Kidney (tissue), 14 donors: ENCODE data around the gene ACRBP. TPM values are rescaled to one million over a fixed set of nuclear protein-coding genes. Genes with fewer than 3 reads are reported as not detected.
A peak's percentile ranks its signal among the peaks of the same experiment; 100 is the strongest.

ENCODE experiments used
- DNase-seq, 5 donors: peaks; one replicate each; pipeline ENCODE4 v3.0.0-alpha.2; 2013 to 2020
- FAIRE-seq: peaks from 2 replicates; lab custom pipeline; 2012; peaks lifted over from hg19 to GRCh38; lab: Jason Lieb, UNC
- H3K27ac ChIP-seq, 2 donors: one replicate each; pipeline ENCODE4 v1.7.0; 2013; ENCODE audit warnings: low read depth in 2 of 2, low read length in 2 of 2, inconsistent platforms in 1 of 2
- H3K27me3 ChIP-seq: one replicate; pipeline ENCODE4 v1.7.1; 2013; ENCODE audit warnings: low read length, inconsistent platforms; ENCODE audit not compliant: control insufficient read depth, insufficient read depth
- H3K36me3 ChIP-seq, 3 donors: one replicate each; pipeline versions ENCODE4 v1.7.0 to v1.7.1; 2013; ENCODE audit warnings: low read length in 3 of 3, control low read depth in 1 of 3, inconsistent platforms in 1 of 3; ENCODE audit not compliant: insufficient read depth in 3 of 3, control insufficient read depth in 2 of 3
- H3K4me1 ChIP-seq, 3 donors: one replicate each; pipeline versions ENCODE4 v1.7.0 to v1.7.1; 2013; ENCODE audit warnings: low read length in 3 of 3, inconsistent platforms in 1 of 3, low read depth in 1 of 3; ENCODE audit not compliant: control insufficient read depth in 2 of 3, insufficient read depth in 2 of 3
- H3K4me3 ChIP-seq, 3 donors: one replicate each; pipeline versions ENCODE4 v1.7.0 to v1.8.1; 2013; ENCODE audit warnings: low read length in 3 of 3, control low read depth in 1 of 3, inconsistent platforms in 1 of 3
- H3K9ac ChIP-seq, 3 donors: one replicate each; pipeline versions ENCODE4 v1.7.0 to v1.7.1; 2013; ENCODE audit warnings: low read length in 3 of 3, control low read depth in 1 of 3, inconsistent platforms in 1 of 3
- H3K9me3 ChIP-seq, 3 donors: one replicate each; pipeline versions ENCODE4 v1.7.0 to v1.7.1; 2013; ENCODE audit warnings: low read length in 3 of 3, control low read depth in 1 of 3, inconsistent platforms in 1 of 3; ENCODE audit not compliant: control insufficient read depth in 2 of 3, insufficient read depth in 1 of 3
- intact Hi-C: fragments of 100-400 bp; cut with DNase I; formaldehyde crosslinking; loops from one replicate; pipeline ENCODE4 v1.11.1; 2022
- polyA plus RNA-seq: library from polyadenylated mRNA; stranded (reverse); fragments of 350-450 nt; fragmentation: Illumina TruSeq; extraction: RNeasy Lipid Tissue Mini Kit (QIAGEN cat#74804); gene quantifications from one replicate; pipeline ENCODE4 v1.2.3, GENCODE V29; 2014; ENCODE audit warnings: low read depth, low replicate concordance; ENCODE audit not compliant: insufficient read depth
- total RNA-seq: library from RNA; stranded (reverse); fragmentation: NEBNext Ultra II Directional; extraction: Animal tissue kit (Norgen Biotek cat#: 25700); gene quantifications from one replicate; pipeline ENCODE4 v1.2.1, GENCODE V29; 2021
- TF ChIP-seq, protein P1 (sequence below): IDR thresholded peaks from 3 replicates; pipeline ENCODE4 v1.5.1; 2012; ENCODE audit warnings: mild to moderate bottlenecking, moderate library complexity, borderline replicate concordance; ENCODE audit not compliant: insufficient read depth; ENCODE audit errors: extremely low read depth
- donor health status: control.
- donor health status: control.
- donor health status: control.
- donor health status: control.
- donor health status: control.
- donor health status: DM: yes; HTN: yes; CAD: no.
- donor health status: Normal renal cell carcinoma (clear cell type).

Gene ACRBP
- total and polyA plus RNA-seq, 2 donors from 2014 or later, result 2.1 to 3.4 TPM

DNA sequence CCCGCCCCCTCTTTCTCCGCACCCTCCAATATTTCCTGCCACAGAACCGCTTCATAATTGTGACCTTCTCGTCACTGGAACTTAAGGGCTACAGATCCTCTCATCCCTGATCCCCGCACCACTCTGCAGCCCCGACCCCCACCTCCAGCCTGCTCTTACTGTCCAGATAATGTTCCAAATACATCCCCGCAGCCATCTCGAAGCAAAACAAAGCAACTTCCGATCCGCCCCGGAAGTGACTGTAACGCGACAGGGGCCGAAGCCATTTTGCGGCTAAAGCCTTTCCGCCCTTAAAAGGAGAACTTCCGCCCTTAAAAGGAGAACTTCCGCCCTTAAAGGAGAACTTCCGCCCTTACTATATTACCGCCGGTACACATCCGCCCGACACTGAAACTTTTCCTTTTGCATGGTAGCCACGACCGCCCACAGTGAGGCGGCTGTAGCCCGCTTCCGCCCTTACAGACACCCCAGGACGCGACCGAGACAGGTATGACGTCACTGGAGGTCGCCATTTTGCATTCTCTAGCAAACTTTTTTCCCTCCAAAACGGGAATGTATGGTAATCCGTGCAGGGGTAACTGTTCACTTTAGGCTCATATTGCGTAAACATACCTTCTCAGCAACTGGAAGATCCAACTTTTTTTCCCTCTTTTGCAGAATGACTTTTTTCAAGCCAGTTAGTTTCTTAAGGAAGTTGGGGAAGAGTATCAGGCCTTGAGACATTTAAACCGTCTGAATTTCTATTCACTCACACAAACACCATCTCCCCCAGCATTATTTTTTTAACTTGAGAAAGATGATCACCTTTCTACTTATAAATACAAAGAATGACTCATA is 15.9 kb upstream of the ACRBP start, which contains the start of gene ING4:
Gene ING4 (minus strand): TSS at position 214 of the 837 bp plus-strand sequence. CDS start 18 bp downstream, at position 196.
- no peaks in the 10 kb centered on the region for H3K27me3 ChIP-seq
- H3K4me1 ChIP-seq, result peaks cover 4 to 7% (median 6%) of the 10 kb centered on the region in 3 donors
- FAIRE-seq (peak; percentile 98), DNase-seq (peak; percentile 99 to 100 (median 99))
- peaks cover 0 to 12% (median 4%) of the 10 kb centered on the region in 3 donors for H3K36me3 ChIP-seq
- H3K9me3 ChIP-seq, result no peaks in the 10 kb centered on the region
- TF ChIP-seq, protein P1, sequence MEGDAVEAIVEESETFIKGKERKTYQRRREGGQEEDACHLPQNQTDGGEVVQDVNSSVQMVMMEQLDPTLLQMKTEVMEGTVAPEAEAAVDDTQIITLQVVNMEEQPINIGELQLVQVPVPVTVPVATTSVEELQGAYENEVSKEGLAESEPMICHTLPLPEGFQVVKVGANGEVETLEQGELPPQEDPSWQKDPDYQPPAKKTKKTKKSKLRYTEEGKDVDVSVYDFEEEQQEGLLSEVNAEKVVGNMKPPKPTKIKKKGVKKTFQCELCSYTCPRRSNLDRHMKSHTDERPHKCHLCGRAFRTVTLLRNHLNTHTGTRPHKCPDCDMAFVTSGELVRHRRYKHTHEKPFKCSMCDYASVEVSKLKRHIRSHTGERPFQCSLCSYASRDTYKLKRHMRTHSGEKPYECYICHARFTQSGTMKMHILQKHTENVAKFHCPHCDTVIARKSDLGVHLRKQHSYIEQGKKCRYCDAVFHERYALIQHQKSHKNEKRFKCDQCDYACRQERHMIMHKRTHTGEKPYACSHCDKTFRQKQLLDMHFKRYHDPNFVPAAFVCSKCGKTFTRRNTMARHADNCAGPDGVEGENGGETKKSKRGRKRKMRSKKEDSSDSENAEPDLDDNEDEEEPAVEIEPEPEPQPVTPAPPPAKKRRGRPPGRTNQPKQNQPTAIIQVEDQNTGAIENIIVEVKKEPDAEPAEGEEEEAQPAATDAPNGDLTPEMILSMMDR, result no peak
- peak within 1 kb of the TSS; percentile 81 to 100 (median 89) for H3K4me3 ChIP-seq
- H3K27ac ChIP-seq, result peak within 1 kb of the TSS; percentile 57 to 91
- peak within 1 kb of the TSS; percentile 81 to 89 (median 86) for H3K9ac ChIP-seq
- intact Hi-C loops, result no loop called here

DNA sequence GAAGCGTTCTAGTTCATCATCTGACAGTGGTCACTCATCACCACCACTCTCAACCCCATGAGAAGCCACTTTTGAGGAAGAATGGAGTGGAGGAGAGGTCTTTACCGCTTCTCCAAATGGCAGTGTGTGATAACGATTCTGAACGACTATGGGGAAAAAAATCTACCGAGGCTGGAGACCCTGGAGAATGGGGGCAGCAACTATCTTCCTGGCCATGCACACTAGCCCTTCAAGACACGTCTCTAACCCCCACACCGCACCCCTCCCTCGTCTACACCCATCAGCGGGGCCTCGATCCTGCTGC is 15.3 kb upstream of the ACRBP start:
- intact Hi-C loops, result no loop called here
- Histone ChIP-seq H3K27ac (peak overlapping the region; percentile 36 to 91), H3K9ac (peak overlapping the region; percentile 81 to 89 (median 86)), H3K4me3 (peak overlapping the region; percentile 81 to 100 (median 89)), H3K9me3 (no peaks in the 10 kb centered on the region), H3K4me1 (peaks cover 4 to 7% (median 6%) of the 10 kb centered on the region in 3 donors), H3K27me3 (no peaks in the 10 kb centered on the region), H3K36me3 (peaks cover 0 to 8% (median 4%) of the 10 kb centered on the region in 3 donors)
- TF ChIP-seq, protein P1, result no peak
- no peak for FAIRE-seq
- no peak for DNase-seq

DNA sequence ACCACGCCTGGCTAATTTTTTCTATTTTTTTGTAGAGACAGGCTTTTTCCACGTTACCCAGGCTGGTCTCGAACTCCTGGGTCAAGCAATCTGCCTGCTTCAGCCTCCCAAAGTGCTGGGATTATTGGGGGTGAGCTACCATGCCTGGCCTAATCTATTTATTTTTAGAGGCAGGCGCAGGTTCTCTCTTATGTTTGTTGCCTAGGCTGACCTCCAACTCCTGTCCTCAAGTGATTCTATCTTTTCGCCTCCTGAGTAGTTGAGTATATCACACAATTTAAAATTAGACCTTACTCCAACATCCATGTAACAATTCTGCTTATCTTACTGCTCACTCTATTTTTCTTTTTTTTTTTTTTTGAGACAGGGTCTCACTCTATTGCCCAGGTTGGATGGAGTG is 6.8 kb upstream of the ACRBP start:
- no peak for FAIRE-seq
- TF ChIP-seq, protein P1, result no peak
- DNase-seq, result no peak
- intact Hi-C loops, result no loop called here
- peaks cover 5 to 40% (median 28%) of the 10 kb centered on the region in 3 donors for H3K36me3 ChIP-seq
- H3K4me1 ChIP-seq, result no peaks in the 10 kb centered on the region
- H3K9ac ChIP-seq, result no peak overlapping the region
- no peaks in the 10 kb centered on the region for H3K27me3 ChIP-seq
- no peaks in the 10 kb centered on the region for H3K9me3 ChIP-seq
- H3K4me3 ChIP-seq, result no peak overlapping the region
- no peak overlapping the region for H3K27ac ChIP-seq
